HepG2 (cell line): Measurements from ENCODE around the gene ACOT2. TPM values are rescaled to one million over a fixed set of nuclear protein-coding genes. Genes with fewer than 3 reads are reported as not detected.

Experiments
- BRCA1 ChIP-seq: sonication (generic); formaldehyde crosslinking; IDR thresholded peaks from 2 replicates; pipeline ENCODE4 v1.4.0; 2020; ENCODE audit warnings: missing genetic modification reagents
- SMYD3 ChIP-seq: sonication (generic); formaldehyde crosslinking; IDR thresholded peaks from 2 replicates; pipeline ENCODE4 v1.8.1; 2023; ENCODE audit warnings: mild to moderate bottlenecking, missing genetic modification reagents
- ZNF431 ChIP-seq: sonication (generic); formaldehyde crosslinking; IDR thresholded peaks from 2 replicates; pipeline ENCODE4 v1.9.0; 2022; ENCODE audit warnings: missing genetic modification reagents, low read depth, mild to moderate bottlenecking, borderline replicate concordance
- ZNF614 ChIP-seq: IDR thresholded peaks from 2 replicates; pipeline ENCODE4 v1.6.1; 2018; ENCODE audit warnings: missing biosample characterization, missing genetic modification reagents, inconsistent platforms, borderline replicate concordance
- ZNF674 ChIP-seq: sonication (generic); formaldehyde crosslinking; IDR thresholded peaks from 2 replicates; pipeline ENCODE4 v1.5.0; 2020; ENCODE audit warnings: low read depth, mild to moderate bottlenecking, missing genetic modification reagents
- ZSCAN20 ChIP-seq: sonication (generic); formaldehyde crosslinking; IDR thresholded peaks from 2 replicates; pipeline ENCODE4 v1.4.0; 2020; ENCODE audit warnings: missing genetic modification reagents, mild to moderate bottlenecking, borderline replicate concordance
- polyA plus RNA-seq, 8 experiments: library from polyadenylated mRNA; depleted of rRNA in 3 of 8; stranded (reverse) in 7 of 8; unstranded in 1 of 8; fragments of >200 nt; fragmentation: Illumina TruSeq in 4 of 8; extraction: Trizol in 4 of 8; gene quantifications; 2 replicates each; pipeline versions ENCODE4 v1.2.1 to v1.2.3, GENCODE V29; 2011 to 2016; ENCODE audit warnings: low read depth in 4 of 8, missing spikeins in 1 of 8, mixed read lengths in 1 of 8; ENCODE audit not compliant: insufficient read depth in 1 of 8
- total RNA-seq, 5 experiments: library from RNA; depleted of rRNA; stranded (reverse); fragments of >200 nt; fragmentation: Illumina TruSeq; extraction: Trizol; gene quantifications; 2 replicates each; pipeline ENCODE4 v1.2.3, GENCODE V29; 2016; ENCODE audit warnings: low read depth in 1 of 5
- TF ChIP-seq, protein P1 (sequence below): sonication (generic); formaldehyde crosslinking; IDR thresholded peaks from 2 replicates; pipeline ENCODE4 v1.5.0; 2020; ENCODE audit warnings: mild to moderate bottlenecking, missing genetic modification reagents, borderline replicate concordance
- TF ChIP-seq, protein P2 (sequence below): sonication (generic); formaldehyde crosslinking; IDR thresholded peaks from 2 replicates; pipeline ENCODE4 v1.4.0; 2020; ENCODE audit warnings: low read depth, missing genetic modification reagents
- TF ChIP-seq, protein P3 (sequence below): sonication (generic); formaldehyde crosslinking; IDR thresholded peaks from 2 replicates; pipeline ENCODE4 v1.8.1; 2023; ENCODE audit warnings: mild to moderate bottlenecking, missing genetic modification reagents
- TF ChIP-seq, protein P4 (sequence below): sonication (generic); formaldehyde crosslinking; IDR thresholded peaks from 2 replicates; pipeline ENCODE4 v1.9.0; 2021; ENCODE audit warnings: mild to moderate bottlenecking, missing genetic modification reagents

The ACOT2 gene
- total and polyA plus RNA-seq, 2 of the 13 experiments (the other 11 are each of a cell fraction or from before 2014, with no cell fraction given) = 60.0 to 110 TPM

DNA sequence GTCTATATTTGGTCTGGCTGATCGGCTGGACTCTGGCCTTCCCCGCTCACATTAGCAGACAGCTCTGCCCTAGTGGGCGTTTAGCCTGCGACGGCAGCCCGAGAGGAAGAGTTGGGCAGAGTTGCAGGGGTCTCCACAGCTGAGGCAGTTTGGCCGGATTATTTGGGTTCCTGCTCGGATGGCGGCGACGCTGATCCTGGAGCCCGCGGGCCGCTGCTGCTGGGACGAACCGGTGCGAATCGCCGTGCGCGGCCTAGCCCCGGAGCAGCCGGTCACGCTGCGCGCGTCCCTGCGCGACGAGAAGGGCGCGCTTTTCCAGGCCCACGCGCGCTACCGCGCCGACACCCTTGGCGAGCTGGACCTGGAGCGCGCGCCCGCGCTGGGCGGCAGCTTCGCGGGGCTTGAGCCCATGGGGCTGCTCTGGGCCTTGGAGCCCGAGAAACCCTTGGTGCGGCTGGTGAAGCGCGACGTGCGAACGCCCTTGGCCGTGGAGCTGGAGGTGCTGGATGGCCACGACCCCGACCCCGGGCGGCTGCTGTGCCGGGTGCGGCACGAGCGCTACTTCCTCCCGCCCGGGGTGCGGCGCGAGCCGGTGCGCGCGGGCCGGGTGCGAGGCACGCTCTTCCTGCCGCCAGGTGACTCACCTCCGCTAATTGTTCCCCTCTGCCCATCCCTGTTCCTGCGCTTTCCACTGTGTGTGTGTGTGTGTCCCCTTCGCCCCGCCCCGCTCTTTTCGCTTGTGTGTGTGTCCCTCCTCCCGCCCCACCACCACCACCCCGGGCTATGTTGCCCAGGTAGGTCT is 31.6 kb upstream of the ACOT2 start (continued):
- TF ChIP-seq, protein P1, sequence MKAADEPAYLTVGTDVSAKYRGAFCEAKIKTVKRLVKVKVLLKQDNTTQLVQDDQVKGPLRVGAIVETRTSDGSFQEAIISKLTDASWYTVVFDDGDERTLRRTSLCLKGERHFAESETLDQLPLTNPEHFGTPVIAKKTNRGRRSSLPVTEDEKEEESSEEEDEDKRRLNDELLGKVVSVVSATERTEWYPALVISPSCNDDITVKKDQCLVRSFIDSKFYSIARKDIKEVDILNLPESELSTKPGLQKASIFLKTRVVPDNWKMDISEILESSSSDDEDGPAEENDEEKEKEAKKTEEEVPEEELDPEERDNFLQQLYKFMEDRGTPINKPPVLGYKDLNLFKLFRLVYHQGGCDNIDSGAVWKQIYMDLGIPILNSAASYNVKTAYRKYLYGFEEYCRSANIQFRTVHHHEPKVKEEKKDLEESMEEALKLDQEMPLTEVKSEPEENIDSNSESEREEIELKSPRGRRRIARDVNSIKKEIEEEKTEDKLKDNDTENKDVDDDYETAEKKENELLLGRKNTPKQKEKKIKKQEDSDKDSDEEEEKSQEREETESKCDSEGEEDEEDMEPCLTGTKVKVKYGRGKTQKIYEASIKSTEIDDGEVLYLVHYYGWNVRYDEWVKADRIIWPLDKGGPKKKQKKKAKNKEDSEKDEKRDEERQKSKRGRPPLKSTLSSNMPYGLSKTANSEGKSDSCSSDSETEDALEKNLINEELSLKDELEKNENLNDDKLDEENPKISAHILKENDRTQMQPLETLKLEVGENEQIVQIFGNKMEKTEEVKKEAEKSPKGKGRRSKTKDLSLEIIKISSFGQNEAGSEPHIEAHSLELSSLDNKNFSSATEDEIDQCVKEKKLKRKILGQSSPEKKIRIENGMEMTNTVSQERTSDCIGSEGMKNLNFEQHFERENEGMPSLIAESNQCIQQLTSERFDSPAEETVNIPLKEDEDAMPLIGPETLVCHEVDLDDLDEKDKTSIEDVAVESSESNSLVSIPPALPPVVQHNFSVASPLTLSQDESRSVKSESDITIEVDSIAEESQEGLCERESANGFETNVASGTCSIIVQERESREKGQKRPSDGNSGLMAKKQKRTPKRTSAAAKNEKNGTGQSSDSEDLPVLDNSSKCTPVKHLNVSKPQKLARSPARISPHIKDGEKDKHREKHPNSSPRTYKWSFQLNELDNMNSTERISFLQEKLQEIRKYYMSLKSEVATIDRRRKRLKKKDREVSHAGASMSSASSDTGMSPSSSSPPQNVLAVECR = peak; percentile 74
- TF ChIP-seq SMYD3 (CRISPR knock-in tag) (0 out of 2 replicates have a peak, but pooled peaks have one; percentile 36), ZNF614 (peak; percentile 7; the same call in 1 of the 2 replicates), ZNF431 (0 out of 2 replicates have a peak, but pooled peaks have one; percentile 56), ZSCAN20 (0 out of 2 replicates have a peak, but pooled peaks have one; percentile 28), ZNF674 (0 out of 2 replicates have a peak, but pooled peaks have one; percentile 55), BRCA1 (CRISPR knock-in tag) (peak; percentile 32; the same call in 1 of the 2 replicates)
- TF ChIP-seq, protein P2, sequence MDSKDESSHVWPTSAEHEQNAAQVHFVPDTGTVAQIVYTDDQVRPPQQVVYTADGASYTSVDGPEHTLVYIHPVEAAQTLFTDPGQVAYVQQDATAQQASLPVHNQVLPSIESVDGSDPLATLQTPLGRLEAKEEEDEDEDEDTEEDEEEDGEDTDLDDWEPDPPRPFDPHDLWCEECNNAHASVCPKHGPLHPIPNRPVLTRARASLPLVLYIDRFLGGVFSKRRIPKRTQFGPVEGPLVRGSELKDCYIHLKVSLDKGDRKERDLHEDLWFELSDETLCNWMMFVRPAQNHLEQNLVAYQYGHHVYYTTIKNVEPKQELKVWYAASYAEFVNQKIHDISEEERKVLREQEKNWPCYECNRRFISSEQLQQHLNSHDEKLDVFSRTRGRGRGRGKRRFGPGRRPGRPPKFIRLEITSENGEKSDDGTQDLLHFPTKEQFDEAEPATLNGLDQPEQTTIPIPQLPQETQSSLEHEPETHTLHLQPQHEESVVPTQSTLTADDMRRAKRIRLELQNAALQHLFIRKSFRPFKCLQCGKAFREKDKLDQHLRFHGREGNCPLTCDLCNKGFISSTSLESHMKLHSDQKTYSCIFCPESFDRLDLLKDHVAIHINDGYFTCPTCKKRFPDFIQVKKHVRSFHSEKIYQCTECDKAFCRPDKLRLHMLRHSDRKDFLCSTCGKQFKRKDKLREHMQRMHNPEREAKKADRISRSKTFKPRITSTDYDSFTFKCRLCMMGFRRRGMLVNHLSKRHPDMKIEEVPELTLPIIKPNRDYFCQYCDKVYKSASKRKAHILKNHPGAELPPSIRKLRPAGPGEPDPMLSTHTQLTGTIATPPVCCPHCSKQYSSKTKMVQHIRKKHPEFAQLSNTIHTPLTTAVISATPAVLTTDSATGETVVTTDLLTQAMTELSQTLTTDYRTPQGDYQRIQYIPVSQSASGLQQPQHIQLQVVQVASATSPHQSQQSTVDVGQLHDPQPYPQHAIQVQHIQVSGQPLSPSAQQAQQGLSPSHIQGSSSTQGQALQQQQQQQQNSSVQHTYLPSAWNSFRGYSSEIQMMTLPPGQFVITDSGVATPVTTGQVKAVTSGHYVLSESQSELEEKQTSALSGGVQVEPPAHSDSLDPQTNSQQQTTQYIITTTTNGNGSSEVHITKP (CRISPR knock-in tag) = 0 out of 2 replicates have a peak, but pooled peaks have one; percentile 10
- TF ChIP-seq, protein P3, sequence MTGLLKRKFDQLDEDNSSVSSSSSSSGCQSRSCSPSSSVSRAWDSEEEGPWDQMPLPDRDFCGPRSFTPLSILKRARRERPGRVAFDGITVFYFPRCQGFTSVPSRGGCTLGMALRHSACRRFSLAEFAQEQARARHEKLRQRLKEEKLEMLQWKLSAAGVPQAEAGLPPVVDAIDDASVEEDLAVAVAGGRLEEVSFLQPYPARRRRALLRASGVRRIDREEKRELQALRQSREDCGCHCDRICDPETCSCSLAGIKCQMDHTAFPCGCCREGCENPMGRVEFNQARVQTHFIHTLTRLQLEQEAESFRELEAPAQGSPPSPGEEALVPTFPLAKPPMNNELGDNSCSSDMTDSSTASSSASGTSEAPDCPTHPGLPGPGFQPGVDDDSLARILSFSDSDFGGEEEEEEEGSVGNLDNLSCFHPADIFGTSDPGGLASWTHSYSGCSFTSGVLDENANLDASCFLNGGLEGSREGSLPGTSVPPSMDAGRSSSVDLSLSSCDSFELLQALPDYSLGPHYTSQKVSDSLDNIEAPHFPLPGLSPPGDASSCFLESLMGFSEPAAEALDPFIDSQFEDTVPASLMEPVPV (CRISPR knock-in tag) = peak; percentile 68
- TF ChIP-seq, protein P4, sequence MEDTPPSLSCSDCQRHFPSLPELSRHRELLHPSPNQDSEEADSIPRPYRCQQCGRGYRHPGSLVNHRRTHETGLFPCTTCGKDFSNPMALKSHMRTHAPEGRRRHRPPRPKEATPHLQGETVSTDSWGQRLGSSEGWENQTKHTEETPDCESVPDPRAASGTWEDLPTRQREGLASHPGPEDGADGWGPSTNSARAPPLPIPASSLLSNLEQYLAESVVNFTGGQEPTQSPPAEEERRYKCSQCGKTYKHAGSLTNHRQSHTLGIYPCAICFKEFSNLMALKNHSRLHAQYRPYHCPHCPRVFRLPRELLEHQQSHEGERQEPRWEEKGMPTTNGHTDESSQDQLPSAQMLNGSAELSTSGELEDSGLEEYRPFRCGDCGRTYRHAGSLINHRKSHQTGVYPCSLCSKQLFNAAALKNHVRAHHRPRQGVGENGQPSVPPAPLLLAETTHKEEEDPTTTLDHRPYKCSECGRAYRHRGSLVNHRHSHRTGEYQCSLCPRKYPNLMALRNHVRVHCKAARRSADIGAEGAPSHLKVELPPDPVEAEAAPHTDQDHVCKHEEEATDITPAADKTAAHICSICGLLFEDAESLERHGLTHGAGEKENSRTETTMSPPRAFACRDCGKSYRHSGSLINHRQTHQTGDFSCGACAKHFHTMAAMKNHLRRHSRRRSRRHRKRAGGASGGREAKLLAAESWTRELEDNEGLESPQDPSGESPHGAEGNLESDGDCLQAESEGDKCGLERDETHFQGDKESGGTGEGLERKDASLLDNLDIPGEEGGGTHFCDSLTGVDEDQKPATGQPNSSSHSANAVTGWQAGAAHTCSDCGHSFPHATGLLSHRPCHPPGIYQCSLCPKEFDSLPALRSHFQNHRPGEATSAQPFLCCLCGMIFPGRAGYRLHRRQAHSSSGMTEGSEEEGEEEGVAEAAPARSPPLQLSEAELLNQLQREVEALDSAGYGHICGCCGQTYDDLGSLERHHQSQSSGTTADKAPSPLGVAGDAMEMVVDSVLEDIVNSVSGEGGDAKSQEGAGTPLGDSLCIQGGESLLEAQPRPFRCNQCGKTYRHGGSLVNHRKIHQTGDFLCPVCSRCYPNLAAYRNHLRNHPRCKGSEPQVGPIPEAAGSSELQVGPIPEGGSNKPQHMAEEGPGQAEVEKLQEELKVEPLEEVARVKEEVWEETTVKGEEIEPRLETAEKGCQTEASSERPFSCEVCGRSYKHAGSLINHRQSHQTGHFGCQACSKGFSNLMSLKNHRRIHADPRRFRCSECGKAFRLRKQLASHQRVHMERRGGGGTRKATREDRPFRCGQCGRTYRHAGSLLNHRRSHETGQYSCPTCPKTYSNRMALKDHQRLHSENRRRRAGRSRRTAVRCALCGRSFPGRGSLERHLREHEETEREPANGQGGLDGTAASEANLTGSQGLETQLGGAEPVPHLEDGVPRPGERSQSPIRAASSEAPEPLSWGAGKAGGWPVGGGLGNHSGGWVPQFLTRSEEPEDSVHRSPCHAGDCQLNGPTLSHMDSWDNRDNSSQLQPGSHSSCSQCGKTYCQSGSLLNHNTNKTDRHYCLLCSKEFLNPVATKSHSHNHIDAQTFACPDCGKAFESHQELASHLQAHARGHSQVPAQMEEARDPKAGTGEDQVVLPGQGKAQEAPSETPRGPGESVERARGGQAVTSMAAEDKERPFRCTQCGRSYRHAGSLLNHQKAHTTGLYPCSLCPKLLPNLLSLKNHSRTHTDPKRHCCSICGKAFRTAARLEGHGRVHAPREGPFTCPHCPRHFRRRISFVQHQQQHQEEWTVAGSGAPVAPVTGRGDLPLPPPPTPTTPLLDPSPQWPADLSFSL (CRISPR knock-in tag) = peak; percentile 73; the same call in 1 of the 2 replicates
